Stimulated activated naive CD8-positive, alpha-beta T cell treated with anti-CD3 and anti-CD28 coated beads, Interleukin-15, amount 100 ng/mL, for 72 hours (primary cell): ENCODE data around the gene CDKAL1.
A peak's percentile ranks its signal among the peaks of the same experiment; 100 is the strongest.

Experiments used
- ATAC-seq: fragments of 150-1000 bp; cut with Tn5 transposase; 2 replicates; pipeline ENCODE4 v1.10.0; 2021; ENCODE audit warnings: mild to moderate bottlenecking, moderate library complexity
- DNase-seq, 2 donors: peaks; one replicate each; pipeline ENCODE4 v3.0.0; 2021 to 2022
- H3K27ac Mint-ChIP-seq, 2 donors: one replicate each; pipeline ENCODE4 v1.8.0; 2022; ENCODE audit warnings: mild to moderate bottlenecking in 2 of 2, mixed read lengths in 2 of 2, moderate library complexity in 2 of 2
- H3K27me3 Mint-ChIP-seq: one replicate; pipeline ENCODE4 v1.8.0; 2022; ENCODE audit warnings: mixed read lengths
- H3K4me1 Mint-ChIP-seq: one replicate; pipeline ENCODE4 v1.8.0; 2022; ENCODE audit warnings: mild to moderate bottlenecking, mixed read lengths
- H3K4me3 Mint-ChIP-seq, 2 donors: one replicate each; pipeline ENCODE4 v1.8.0; 2022; ENCODE audit warnings: mild to moderate bottlenecking in 2 of 2, mixed read lengths in 2 of 2, moderate library complexity in 1 of 2
- H3K9me3 Mint-ChIP-seq, 2 donors: one replicate each; pipeline ENCODE4 v1.8.0; 2022; ENCODE audit warnings: mixed read lengths in 2 of 2

CDKAL1 gene

GRCh38 chr6:20691185-20691584 is 156.9 kb downstream of the CDKAL1 start:
- H3K27me3 Mint-ChIP-seq: no peaks in the 10 kb centered on the region
- ATAC-seq: no peak
- no peaks in the 10 kb centered on the region for H3K9me3 Mint-ChIP-seq
- no peak overlapping the region for H3K4me3 Mint-ChIP-seq
- no peak for DNase-seq
- H3K27ac Mint-ChIP-seq: no peak overlapping the region
- peaks cover 60% of the 10 kb centered on the region for H3K4me1 Mint-ChIP-seq

- H3K4me3 Mint-ChIP-seq: no peak overlapping the region
- ATAC-seq (no peak), DNase-seq (no peak)
- no peaks in the 10 kb centered on the region for H3K27me3 Mint-ChIP-seq
- H3K4me1 Mint-ChIP-seq: peaks cover 64% of the 10 kb centered on the region
- no peaks in the 10 kb centered on the region for H3K9me3 Mint-ChIP-seq
- no peak overlapping the region for H3K27ac Mint-ChIP-seq
These were observed 157.8 kb downstream of the CDKAL1 start for GRCh38 chr6:20692023-20692422.

GRCh38 chr6:20693466-20694063 is 159.3 kb downstream of the CDKAL1 start:
- Mint-ChIP-seq H3K4me1 (peaks cover 62% of the 10 kb centered on the region), H3K4me3 (no peak overlapping the region), H3K9me3 (no peaks in the 10 kb centered on the region), H3K27ac (no peak overlapping the region), H3K27me3 (no peaks in the 10 kb centered on the region)
- DNase-seq (no peak), ATAC-seq (no peak)

GRCh38 chr6:20696676-20697075 is 162.4 kb downstream of the CDKAL1 start:
- H3K27me3 Mint-ChIP-seq: no peaks in the 10 kb centered on the region
- DNase-seq: no peak
- no peaks in the 10 kb centered on the region for H3K9me3 Mint-ChIP-seq
- H3K4me1 Mint-ChIP-seq: peaks cover 54% of the 10 kb centered on the region
- no peak for ATAC-seq
- no peak overlapping the region for H3K4me3 Mint-ChIP-seq
- H3K27ac Mint-ChIP-seq: no peak overlapping the region

- Mint-ChIP-seq H3K4me1 (peaks cover 52% of the 10 kb centered on the region), H3K27me3 (no peaks in the 10 kb centered on the region), H3K4me3 (peak overlapping the region; percentile 6 to 27), H3K27ac (no peak overlapping the region), H3K9me3 (no peaks in the 10 kb centered on the region)
- no peak for DNase-seq
- peak; percentile 45 for ATAC-seq
These were observed 164.4 kb downstream of the CDKAL1 start for GRCh38 chr6:20698675-20699074.

GRCh38 chr6:20699402-20699801 is 165.1 kb downstream of the CDKAL1 start:
- DNase-seq (no peak), ATAC-seq (no peak)
- peaks cover 55% of the 10 kb centered on the region for H3K4me1 Mint-ChIP-seq
- no peaks in the 10 kb centered on the region for H3K27me3 Mint-ChIP-seq
- H3K9me3 Mint-ChIP-seq: no peaks in the 10 kb centered on the region
- H3K4me3 Mint-ChIP-seq: no peak overlapping the region
- H3K27ac Mint-ChIP-seq: no peak overlapping the region

GRCh38 chr6:20700375-20700774 is 166.1 kb downstream of the CDKAL1 start:
- ATAC-seq: no peak
- H3K27ac Mint-ChIP-seq: no peak overlapping the region
- no peak for DNase-seq
- H3K4me1 Mint-ChIP-seq: peaks cover 55% of the 10 kb centered on the region
- no peak overlapping the region for H3K4me3 Mint-ChIP-seq
- no peaks in the 10 kb centered on the region for H3K27me3 Mint-ChIP-seq
- no peaks in the 10 kb centered on the region for H3K9me3 Mint-ChIP-seq

- Mint-ChIP-seq H3K4me3 (no peak overlapping the region), H3K27ac (no peak overlapping the region), H3K27me3 (no peaks in the 10 kb centered on the region), H3K9me3 (no peaks in the 10 kb centered on the region), H3K4me1 (peaks cover 69% of the 10 kb centered on the region)
- ATAC-seq (no peak), DNase-seq (no peak)
These were observed 168.1 kb downstream of the CDKAL1 start for GRCh38 chr6:20702366-20702765.

- Mint-ChIP-seq H3K27me3 (no peaks in the 10 kb centered on the region), H3K4me1 (peaks cover 65% of the 10 kb centered on the region), H3K4me3 (peak overlapping the region in 1 of 2 donors; percentile 14), H3K9me3 (no peaks in the 10 kb centered on the region), H3K27ac (no peak overlapping the region)
- DNase-seq (no peak), ATAC-seq (no peak)
These were observed 168.8 kb downstream of the CDKAL1 start for GRCh38 chr6:20703049-20703448.

GRCh38 chr6:20704325-20705025 is 170.2 kb downstream of the CDKAL1 start:
- Mint-ChIP-seq H3K27me3 (no peaks in the 10 kb centered on the region), H3K27ac (no peak overlapping the region), H3K4me3 (peak overlapping the region in 1 of 2 donors; percentile 35), H3K4me1 (peaks cover 68% of the 10 kb centered on the region), H3K9me3 (no peaks in the 10 kb centered on the region)
- no peak for ATAC-seq
- DNase-seq: no peak

GRCh38 chr6:20705741-20706140 is 171.5 kb downstream of the CDKAL1 start:
- peak; percentile 75 for ATAC-seq
- no peaks in the 10 kb centered on the region for H3K9me3 Mint-ChIP-seq
- H3K27me3 Mint-ChIP-seq: no peaks in the 10 kb centered on the region
- peaks cover 71% of the 10 kb centered on the region for H3K4me1 Mint-ChIP-seq
- DNase-seq: peak in 1 of 2 donors; percentile 33
- H3K4me3 Mint-ChIP-seq: no peak overlapping the region
- peak overlapping the region in 1 of 2 donors; percentile 27 for H3K27ac Mint-ChIP-seq

GRCh38 chr6:20706238-20706938 is 172.1 kb downstream of the CDKAL1 start:
- ATAC-seq: peak; percentile 66
- DNase-seq: no peak
- Mint-ChIP-seq H3K4me1 (peaks cover 73% of the 10 kb centered on the region), H3K4me3 (peak overlapping the region in 1 of 2 donors; percentile 29), H3K9me3 (no peaks in the 10 kb centered on the region), H3K27ac (peak overlapping the region in 1 of 2 donors; percentile 57), H3K27me3 (no peaks in the 10 kb centered on the region)

- Mint-ChIP-seq H3K27me3 (no peaks in the 10 kb centered on the region), H3K9me3 (peaks cover 0 to 4% of the 10 kb centered on the region in 2 donors), H3K4me1 (peaks cover 73% of the 10 kb centered on the region), H3K27ac (no peak overlapping the region), H3K4me3 (no peak overlapping the region)
- no peak for DNase-seq
- ATAC-seq: no peak
These were observed 172.8 kb downstream of the CDKAL1 start for GRCh38 chr6:20706939-20707485.

GRCh38 chr6:20707870-20708269 is 173.6 kb downstream of the CDKAL1 start:
- Mint-ChIP-seq H3K9me3 (peaks cover 0 to 5% of the 10 kb centered on the region in 2 donors), H3K27me3 (no peaks in the 10 kb centered on the region), H3K27ac (no peak overlapping the region), H3K4me1 (peaks cover 67% of the 10 kb centered on the region), H3K4me3 (no peak overlapping the region)
- DNase-seq (no peak), ATAC-seq (no peak)

GRCh38 chr6:20708367-20709124 is 174.3 kb downstream of the CDKAL1 start:
- H3K4me1 Mint-ChIP-seq: peaks cover 64% of the 10 kb centered on the region
- peak; percentile 87 for ATAC-seq
- H3K9me3 Mint-ChIP-seq: peaks cover 0 to 5% of the 10 kb centered on the region in 2 donors
- peak overlapping the region; percentile 32 to 43 for H3K4me3 Mint-ChIP-seq
- DNase-seq: peak; percentile 42 to 62
- no peaks in the 10 kb centered on the region for H3K27me3 Mint-ChIP-seq
- no peak overlapping the region for H3K27ac Mint-ChIP-seq
